Loucy (cell line): ENCODE results near the gene DLGAP1.

Experiments used
- EZH2phosphoT487 ChIP-seq: fragments of 200-600 bp; IDR thresholded peaks from 2 replicates; pipeline ENCODE4 v1.6.1; 2018; ENCODE audit warnings: antibody characterized with exemption, mild to moderate bottlenecking, moderate library complexity, borderline replicate concordance
- TF ChIP-seq, protein P1 (sequence below): fragments of 200-600 bp; sonication (generic); conservative IDR thresholded peaks from 2 replicates; pipeline ENCODE4 v1.5.1; 2014; ENCODE audit warnings: mild to moderate bottlenecking, antibody characterized with exemption, low read length

DNA sequence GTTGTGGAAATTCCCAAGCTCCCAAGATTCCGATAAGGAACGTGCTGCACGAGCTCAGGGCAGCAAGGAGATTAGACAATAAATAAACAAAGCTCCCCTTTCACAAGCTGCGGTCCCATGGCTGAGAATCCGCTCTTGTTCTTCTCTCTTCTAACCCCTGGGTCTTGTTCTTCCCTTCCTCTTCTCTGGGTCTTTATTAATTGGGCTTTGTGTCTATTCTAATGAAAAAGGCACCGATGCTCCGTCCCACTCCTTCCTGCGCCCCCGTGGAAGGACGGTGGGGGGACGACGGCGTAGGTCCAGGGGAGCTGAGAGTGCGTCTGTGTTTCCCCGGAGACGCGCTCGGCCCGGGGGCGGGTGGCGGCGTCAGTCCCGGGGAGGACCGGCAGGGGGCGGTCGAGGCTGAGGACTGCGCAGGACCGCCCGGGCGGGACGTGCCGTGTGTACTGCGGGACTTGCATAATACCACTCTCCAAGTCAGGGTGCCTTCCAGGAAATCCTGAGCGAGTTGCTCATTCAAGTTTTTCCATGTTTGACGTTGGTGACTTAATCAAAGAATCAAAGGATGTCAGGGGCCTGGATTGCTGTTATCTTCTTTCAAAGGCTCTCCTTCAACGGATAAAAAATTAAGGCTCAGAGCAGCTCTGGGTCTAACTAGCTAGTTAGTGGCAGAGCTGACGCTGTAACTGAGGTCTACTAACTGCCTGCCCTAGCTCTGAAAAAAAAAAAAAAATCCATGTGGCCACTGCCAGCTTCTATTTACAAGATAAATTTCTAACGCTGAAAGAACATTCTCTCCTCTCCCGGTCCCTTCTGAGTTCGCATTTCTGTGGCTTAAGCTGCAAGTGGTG lies 683.8 kb downstream of the DLGAP1 start:
- TF ChIP-seq, protein P1, sequence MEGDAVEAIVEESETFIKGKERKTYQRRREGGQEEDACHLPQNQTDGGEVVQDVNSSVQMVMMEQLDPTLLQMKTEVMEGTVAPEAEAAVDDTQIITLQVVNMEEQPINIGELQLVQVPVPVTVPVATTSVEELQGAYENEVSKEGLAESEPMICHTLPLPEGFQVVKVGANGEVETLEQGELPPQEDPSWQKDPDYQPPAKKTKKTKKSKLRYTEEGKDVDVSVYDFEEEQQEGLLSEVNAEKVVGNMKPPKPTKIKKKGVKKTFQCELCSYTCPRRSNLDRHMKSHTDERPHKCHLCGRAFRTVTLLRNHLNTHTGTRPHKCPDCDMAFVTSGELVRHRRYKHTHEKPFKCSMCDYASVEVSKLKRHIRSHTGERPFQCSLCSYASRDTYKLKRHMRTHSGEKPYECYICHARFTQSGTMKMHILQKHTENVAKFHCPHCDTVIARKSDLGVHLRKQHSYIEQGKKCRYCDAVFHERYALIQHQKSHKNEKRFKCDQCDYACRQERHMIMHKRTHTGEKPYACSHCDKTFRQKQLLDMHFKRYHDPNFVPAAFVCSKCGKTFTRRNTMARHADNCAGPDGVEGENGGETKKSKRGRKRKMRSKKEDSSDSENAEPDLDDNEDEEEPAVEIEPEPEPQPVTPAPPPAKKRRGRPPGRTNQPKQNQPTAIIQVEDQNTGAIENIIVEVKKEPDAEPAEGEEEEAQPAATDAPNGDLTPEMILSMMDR: peak; percentile 86
- TF ChIP-seq EZH2phosphoT487: no peak
